ENCODE data around the gene PAQR5.

The PAQR5 gene

GRCh38 chr15:69403594-69403993 lies 104.9 kb downstream of the PAQR5 start:
- no peak for TF ChIP-seq CTCF (conservative IDR thresholded peaks at IDR 0.05; ENCODE audit: low read length)
- H3K4me3 ChIP-seq (ENCODE audit: low read length) = no peak overlapping the region
- DNase-seq (ENCODE audit: low read depth) = peak; percentile 94

- no peak overlapping the region for H3K4me3 ChIP-seq (ENCODE audit: low read length)
- no peak for TF ChIP-seq CTCF (conservative IDR thresholded peaks at IDR 0.05; ENCODE audit: low read length)
- no peak for DNase-seq (ENCODE audit: low read depth)
Observed at GRCh38 chr15:69405110-69405509, 106.4 kb downstream of the PAQR5 start.

DNA sequence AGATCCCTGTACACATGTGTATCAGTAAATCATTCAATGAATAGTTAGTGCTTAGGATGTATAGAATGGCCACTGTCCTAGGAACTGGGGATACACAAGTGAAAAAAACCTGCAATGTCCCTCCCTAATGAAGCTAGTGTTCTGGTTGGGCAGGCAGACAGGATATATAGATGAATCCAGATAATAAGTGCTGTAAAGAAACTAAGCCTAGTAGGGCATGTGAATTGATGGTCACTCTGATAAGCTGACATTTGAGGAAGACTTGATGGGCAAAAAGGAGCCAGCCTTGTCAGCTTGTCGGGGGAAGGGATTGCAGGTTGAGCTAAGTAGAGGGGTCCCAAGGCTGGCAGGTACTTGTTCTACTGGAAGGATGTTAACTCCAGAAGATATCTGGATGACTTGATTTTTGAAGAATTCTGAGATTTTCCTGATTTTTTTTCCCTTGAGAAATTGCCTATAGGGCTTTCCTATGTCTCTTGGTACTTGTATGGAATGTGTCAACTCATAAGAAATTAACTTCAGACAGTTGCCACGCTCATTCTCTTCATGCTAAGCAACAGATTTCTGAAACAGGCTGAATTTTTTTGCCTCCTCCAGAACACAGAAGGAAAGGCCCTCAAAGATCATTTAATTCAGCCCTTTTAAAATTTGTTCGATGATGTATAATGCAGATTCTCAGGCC lies 109.1 kb downstream of the PAQR5 start:
- DNase-seq (ENCODE audit: low read depth) = no peak

DNA sequence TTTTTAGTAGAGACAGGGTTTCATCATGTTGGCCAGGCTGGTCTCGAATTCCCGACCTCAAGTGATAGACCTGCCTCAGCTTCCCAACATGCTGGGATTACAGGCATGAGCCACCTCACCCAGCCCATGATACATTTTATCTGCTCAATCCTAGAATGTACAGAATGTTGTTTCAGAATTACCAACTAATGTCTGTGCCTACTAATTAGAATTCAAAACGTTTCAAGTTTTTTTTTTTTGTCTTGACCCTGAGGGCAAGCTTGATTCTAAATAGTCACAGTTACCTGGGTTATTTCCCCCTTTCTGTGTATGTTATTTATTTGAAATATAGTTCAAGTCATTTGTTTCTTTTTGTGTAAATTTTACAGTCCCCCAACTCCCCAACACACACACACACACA lies 110.1 kb downstream of the PAQR5 start:
- no peak for DNase-seq (ENCODE audit: low read depth)
- TF ChIP-seq CTCF (conservative IDR thresholded peaks at IDR 0.05; ENCODE audit: low read length) = no peak
- H3K4me3 ChIP-seq (ENCODE audit: low read length) = no peak overlapping the region

More for the DNA sequence above, 109.1 kb downstream of the PAQR5 start:
- TF ChIP-seq CTCF (conservative IDR thresholded peaks at IDR 0.05; ENCODE audit: low read length) = no peak
- H3K4me3 ChIP-seq (ENCODE audit: low read length) = no peak overlapping the region

GRCh38 chr15:69410248-69410874 lies 111.6 kb downstream of the PAQR5 start:
- peak; percentile 46 for TF ChIP-seq CTCF (conservative IDR thresholded peaks at IDR 0.05; ENCODE audit: low read length)
- DNase-seq (ENCODE audit: low read depth) = peak; percentile 29
- no peak overlapping the region for H3K4me3 ChIP-seq (ENCODE audit: low read length)

DNA sequence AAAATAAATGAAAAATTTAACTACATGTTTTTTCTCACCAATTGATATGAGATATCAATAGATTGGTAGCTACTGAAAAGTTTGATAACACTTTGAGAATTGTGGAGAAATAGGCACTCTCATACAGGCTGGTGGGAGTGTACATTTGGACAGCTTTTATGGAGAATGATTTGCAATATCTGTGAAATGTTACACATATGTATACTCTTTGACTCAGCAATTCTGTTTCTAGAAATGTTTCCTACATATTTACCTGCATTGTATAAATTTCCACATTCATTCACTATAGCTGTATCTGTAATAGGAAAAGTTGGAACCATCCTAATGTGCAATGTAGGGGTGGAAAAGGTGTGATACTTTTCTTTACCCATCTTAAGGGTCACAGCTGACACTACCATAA lies 113.6 kb downstream of the PAQR5 start:
- H3K4me3 ChIP-seq (ENCODE audit: low read length) = peak overlapping the region; percentile 90
- TF ChIP-seq CTCF (conservative IDR thresholded peaks at IDR 0.05; ENCODE audit: low read length) = no peak
- no peak for DNase-seq (ENCODE audit: low read depth)

DNA sequence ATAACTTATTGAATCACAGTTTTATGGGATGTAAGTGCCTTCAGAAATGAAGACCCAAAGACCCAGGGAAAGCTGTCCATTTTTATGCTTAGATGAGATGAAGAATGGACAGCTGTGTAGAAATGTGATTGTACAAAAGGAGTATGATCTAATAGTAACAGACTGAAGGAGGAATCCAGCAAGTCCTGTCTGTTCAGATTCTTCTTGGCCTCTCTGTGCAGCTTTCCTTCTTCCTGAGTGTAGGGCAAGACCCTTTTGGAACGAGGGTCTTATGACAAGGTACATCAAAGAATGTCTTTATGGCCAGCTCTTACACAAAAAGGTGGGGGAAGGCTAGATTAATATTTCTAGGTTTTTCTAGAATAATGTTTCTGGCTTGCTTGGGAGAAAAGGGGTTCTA lies 114.0 kb downstream of the PAQR5 start:
- peak overlapping the region; percentile 90 for H3K4me3 ChIP-seq (ENCODE audit: low read length)
- DNase-seq (ENCODE audit: low read depth) = no peak
- TF ChIP-seq CTCF (conservative IDR thresholded peaks at IDR 0.05; ENCODE audit: low read length) = no peak
